CD14-positive monocyte (primary cell): ENCODE data around the gene HS6ST3. TPM values are rescaled to one million over a fixed set of nuclear protein-coding genes. Genes with fewer than 3 reads are reported as not detected.

Source experiments
- DNase-seq, 3 donors: peaks; one replicate each; pipeline ENCODE4 v3.0.0-alpha.2; 2011 to 2022
- H2AFZ ChIP-seq: 2 replicates; pipeline ENCODE4 v1.6.0; 2012; ENCODE audit warnings: mild to moderate bottlenecking, low read depth, low read length, inconsistent platforms; ENCODE audit not compliant: insufficient read depth, poor library complexity, severe bottlenecking
- H3K27ac ChIP-seq, 2 donors: 1 replicate in 1 of 2; 2 replicates in 1 of 2; pipeline ENCODE4 v1.5.1; 2012 to 2013; ENCODE audit warnings: low read length in 2 of 2, control low read depth in 1 of 2, inconsistent platforms in 1 of 2, low read depth in 1 of 2, mild to moderate bottlenecking in 1 of 2
- H3K27me3 ChIP-seq, 2 donors: one replicate each; pipeline versions ENCODE4 v1.6.0 to v1.6.1; 2011 to 2013; ENCODE audit warnings: low read length in 2 of 2; ENCODE audit not compliant: control insufficient read depth in 2 of 2, insufficient read depth in 2 of 2
- H3K36me3 ChIP-seq, 2 donors: replicated peaks in 1 of 2; 1 replicate in 1 of 2; 2 replicates in 1 of 2; pipeline versions ENCODE4 v1.5.1 to v1.6.1; 2012 to 2013; ENCODE audit warnings: low read length in 2 of 2, control low read depth in 1 of 2, inconsistent platforms in 1 of 2, mild to moderate bottlenecking in 1 of 2; ENCODE audit not compliant: insufficient read depth in 2 of 2, control insufficient read depth in 1 of 2
- H3K4me1 ChIP-seq, 2 donors: 1 replicate in 1 of 2; 2 replicates in 1 of 2; pipeline versions ENCODE4 v1.5.1 to v1.6.1; 2012 to 2013; ENCODE audit warnings: low read length in 2 of 2, control low read depth in 1 of 2, inconsistent platforms in 1 of 2, mild to moderate bottlenecking in 1 of 2, moderate library complexity in 1 of 2; ENCODE audit not compliant: insufficient read depth in 2 of 2, control insufficient read depth in 1 of 2
- H3K4me2 ChIP-seq: replicated peaks from 2 replicates; pipeline ENCODE3; 2012; ENCODE audit warnings: low read length, moderate library complexity, mild to moderate bottlenecking; ENCODE audit not compliant: poor library complexity, severe bottlenecking; ENCODE audit errors: extremely low read depth
- H3K4me3 ChIP-seq, 3 experiments: fragments of 200-600 bp in 1 of 3; sonication (generic) in 1 of 3; replicated peaks in 1 of 3; 1 replicate in 2 of 3; 2 replicates in 1 of 3; pipeline ENCODE4 v1.5.1; 2011 to 2013; ENCODE audit warnings: low read length in 3 of 3, mild to moderate bottlenecking in 3 of 3, control low read depth in 2 of 3, low read depth in 2 of 3, inconsistent platforms in 1 of 3, moderate library complexity in 1 of 3
- H3K79me2 ChIP-seq: 2 replicates; pipeline ENCODE4 v1.6.0; 2012; ENCODE audit warnings: mild to moderate bottlenecking, control low read depth, inconsistent platforms, low read length, moderate library complexity; ENCODE audit not compliant: insufficient read depth
- H3K9ac ChIP-seq: 2 replicates; pipeline ENCODE4 v1.6.0; 2017; ENCODE audit warnings: low read length, mild to moderate bottlenecking; ENCODE audit not compliant: insufficient read depth, poor library complexity, severe bottlenecking
- H3K9me3 ChIP-seq, 2 donors: replicated peaks in 1 of 2; 1 replicate in 1 of 2; 2 replicates in 1 of 2; pipeline versions ENCODE4 v1.5.1 to v1.6.1; 2012 to 2013; ENCODE audit warnings: low read length in 2 of 2, control low read depth in 1 of 2; ENCODE audit not compliant: control insufficient read depth in 1 of 2, insufficient read depth in 1 of 2
- H4K20me1 ChIP-seq: 2 replicates; pipeline ENCODE4 v1.6.0; 2012; ENCODE audit warnings: mild to moderate bottlenecking, low read length, control low read depth, moderate library complexity; ENCODE audit not compliant: insufficient read depth
- H3K27ac Mint-ChIP-seq, 7 donors: one replicate each; pipeline ENCODE4 v1.8.0; 2020; ENCODE audit warnings: mild to moderate bottlenecking in 7 of 7, mixed read lengths in 7 of 7, moderate library complexity in 6 of 7, inconsistent platforms in 2 of 7
- H3K27me3 Mint-ChIP-seq, 3 donors: one replicate each; pipeline ENCODE4 v1.8.0; 2021 to 2022; ENCODE audit warnings: low read depth in 3 of 3, mild to moderate bottlenecking in 3 of 3, mixed read lengths in 3 of 3, moderate library complexity in 3 of 3, inconsistent platforms in 1 of 3
- H3K36me3 Mint-ChIP-seq, 2 donors: one replicate each; pipeline ENCODE4 v1.8.0; 2020; ENCODE audit warnings: mixed read lengths in 2 of 2, inconsistent platforms in 1 of 2, mild to moderate bottlenecking in 1 of 2
- H3K4me1 Mint-ChIP-seq: one replicate; pipeline ENCODE4 v1.8.0; 2020; ENCODE audit warnings: mild to moderate bottlenecking, mixed read lengths
- H3K4me3 Mint-ChIP-seq, 2 donors: one replicate each; pipeline ENCODE4 v1.8.0; 2020; ENCODE audit warnings: mild to moderate bottlenecking in 2 of 2, mixed read lengths in 2 of 2, moderate library complexity in 1 of 2
- H3K9me3 Mint-ChIP-seq, 7 donors: one replicate each; pipeline ENCODE4 v1.8.0; 2020 to 2022; ENCODE audit warnings: mixed read lengths in 7 of 7, mild to moderate bottlenecking in 6 of 7, moderate library complexity in 6 of 7, inconsistent platforms in 2 of 7
- CTCF ChIP-seq: fragments of 200-600 bp; IDR thresholded peaks from one replicate; pipeline ENCODE4 v1.8.0; 2022; ENCODE audit warnings: antibody characterized with exemption, mild to moderate bottlenecking
- WGBS: methylation state at CpG from one replicate; pipeline ENCODE4 v1.1.5; 2013; ENCODE audit warnings: missing lambda C conversion rate; ENCODE audit not compliant: insufficient coverage; 5-methylcytosine and 5-hydroxymethylcytosine counted together
- intact Hi-C, 2 donors: fragments of 100-400 bp; cut with micrococcal nuclease; formaldehyde crosslinking; loops; one replicate each; pipeline versions ENCODE4 v1.15.0 to v1.15.1; 2023
- polyA plus RNA-seq, 3 donors: library from polyadenylated mRNA; depleted of rRNA in 1 of 3; unstranded in 2 of 3; stranded (reverse) in 1 of 3; fragments of 300-500 nt in 2 of 3; fragments of >200 nt in 1 of 3; fragmentation: Illumina TruSeq in 2 of 3; gene quantifications; 1 replicate in 2 of 3; 2 replicates in 1 of 3; pipeline ENCODE4 v1.2.3, GENCODE V29; 2012 to 2021

Gene HS6ST3
- polyA plus RNA-seq, 3 donors, result not detected

- no peak overlapping the region for H3K4me3 ChIP-seq
- no peak overlapping the region for H3K27ac Mint-ChIP-seq
These were observed 754.7 kb downstream of the HS6ST3 start for GRCh38 chr13:96844616-96845015.

GRCh38 chr13:96848286-96848685 is 758.4 kb downstream of the HS6ST3 start:
- Histone ChIP-seq H3K36me3 (no peaks in the 10 kb centered on the region), H3K4me2 (no peak overlapping the region), H3K27me3 (no peaks in the 10 kb centered on the region), H3K79me2 (no peaks in the 10 kb centered on the region), H3K27ac (no peak overlapping the region), H3K9ac (no peak overlapping the region), H3K9me3 (peaks cover 0 to 2% of the 10 kb centered on the region in 2 donors), H4K20me1 (no peaks in the 10 kb centered on the region), H3K4me3 (no peak overlapping the region), H3K4me1 (no peaks in the 10 kb centered on the region), H2AFZ (no peak overlapping the region)
- TF ChIP-seq CTCF, result no peak
- Mint-ChIP-seq H3K27ac (no peak overlapping the region), H3K4me3 (no peak overlapping the region), H3K27me3 (peaks cover 0 to 3% (median 1%) of the 10 kb centered on the region in 3 donors), H3K36me3 (no peaks in the 10 kb centered on the region), H3K4me1 (no peaks in the 10 kb centered on the region), H3K9me3 (peaks cover 0 to 18% (median 7%) of the 10 kb centered on the region in 7 donors)
- DNase-seq, result no peak
- WGBS, result 100% methylated on average over 2 of the region's 6 CpGs
- intact Hi-C loops, result no loop called here

More at GRCh38 chr13:96844616-96845015, 754.7 kb downstream of the HS6ST3 start:
- no peaks in the 10 kb centered on the region for H3K36me3 ChIP-seq
- no peaks in the 10 kb centered on the region for H3K79me2 ChIP-seq
- intact Hi-C loops, result no loop called here
- no peak overlapping the region for H3K4me2 ChIP-seq
- H3K9me3 ChIP-seq, result no peaks in the 10 kb centered on the region
- H3K27ac ChIP-seq, result no peak overlapping the region
- no peak overlapping the region for H3K9ac ChIP-seq
- peaks cover 0 to 1% (median 0%) of the 10 kb centered on the region in 3 donors for H3K27me3 Mint-ChIP-seq
- H3K4me1 ChIP-seq, result no peaks in the 10 kb centered on the region
- no peak for DNase-seq
- H3K27me3 ChIP-seq, result no peaks in the 10 kb centered on the region
- WGBS, result 22% methylated on average over 1 of the region's 1 CpG
- no peaks in the 10 kb centered on the region for H4K20me1 ChIP-seq
- no peak overlapping the region for H2AFZ ChIP-seq
- H3K4me1 Mint-ChIP-seq, result no peaks in the 10 kb centered on the region
- H3K9me3 Mint-ChIP-seq, result peaks cover 0 to 9% (median 6%) of the 10 kb centered on the region in 7 donors
- no peak for TF ChIP-seq CTCF
- no peaks in the 10 kb centered on the region for H3K36me3 Mint-ChIP-seq
- no peak overlapping the region for H3K4me3 Mint-ChIP-seq
